Mucosa of descending colon (tissue), 3 donors: ENCODE results near the gene CDCP1. TPM values are rescaled to one million over a fixed set of nuclear protein-coding genes. Genes with fewer than 3 reads are reported as not detected.

ENCODE experiments used
- ATAC-seq: fragments of 200-7000 bp; cut with Tn5 transposase; one replicate; pipeline ENCODE4 v1.9.1; 2020; ENCODE audit warnings: mild to moderate bottlenecking, moderate library complexity
- DNase-seq, 3 donors: peaks; one replicate each; pipeline ENCODE4 v3.0.0-alpha.2; 2020
- H3K36me3 ChIP-seq: fragments of 200-600 bp; one replicate; pipeline ENCODE4 v1.8.0; 2021; ENCODE audit warnings: low read depth, mild to moderate bottlenecking
- H3K4me1 ChIP-seq: fragments of 200-600 bp; one replicate; pipeline ENCODE4 v1.8.0; 2021; ENCODE audit warnings: low read depth, mild to moderate bottlenecking
- H3K4me3 ChIP-seq: fragments of 200-600 bp; one replicate; pipeline ENCODE4 v1.8.0; 2021; ENCODE audit warnings: mild to moderate bottlenecking
- H3K9me3 ChIP-seq: fragments of 200-600 bp; one replicate; pipeline ENCODE4 v1.8.0; 2021; ENCODE audit warnings: mild to moderate bottlenecking
- CTCF ChIP-seq: fragments of 200-600 bp; IDR thresholded peaks from one replicate; pipeline ENCODE4 v1.8.0; 2022; ENCODE audit warnings: antibody characterized with exemption, mild to moderate bottlenecking
- intact Hi-C, 2 donors: fragments of 100-400 bp; cut with DNase I in 1 of 2; cut with micrococcal nuclease in 1 of 2; formaldehyde crosslinking; loops; one replicate each; pipeline versions ENCODE4 v1.11.0 to v1.11.1; 2022; cut with DNase I, micrococcal nuclease
- total RNA-seq, 3 donors: library from RNA; stranded (reverse); fragmentation: NEBNext Ultra II Directional in 2 of 3; extraction: Animal tissue kit (Norgen Biotek cat#: 25700) in 2 of 3; gene quantifications; one replicate each; pipeline versions ENCODE4 v1.2.1 to v1.2.4, GENCODE V29; 2021 to 2023
- donor health status: DM: no; HTN: no; CAD: no; lungs with moderate emphysema.
- donor health status: DM: no; HTN: no; CAD: no.
- donor health status: DM: no; HTN: yes; CAD: no.

The CDCP1 gene
- total RNA-seq, 3 donors from 2014 or later, result 57.6 to 111 (median 87.5) TPM

GRCh38 chr3:45071075-45071474, 75.1 kb downstream of the CDCP1 start:
- DNase-seq (no peak), ATAC-seq (no peak)
- no peaks in the 10 kb centered on the region for H3K36me3 ChIP-seq
- H3K4me1 ChIP-seq, result peaks cover 33% of the 10 kb centered on the region
- no peaks in the 10 kb centered on the region for H3K9me3 ChIP-seq
- no peak overlapping the region for H3K4me3 ChIP-seq
- intact Hi-C loops, result no loop called here
- TF ChIP-seq CTCF, result no peak

DNA sequence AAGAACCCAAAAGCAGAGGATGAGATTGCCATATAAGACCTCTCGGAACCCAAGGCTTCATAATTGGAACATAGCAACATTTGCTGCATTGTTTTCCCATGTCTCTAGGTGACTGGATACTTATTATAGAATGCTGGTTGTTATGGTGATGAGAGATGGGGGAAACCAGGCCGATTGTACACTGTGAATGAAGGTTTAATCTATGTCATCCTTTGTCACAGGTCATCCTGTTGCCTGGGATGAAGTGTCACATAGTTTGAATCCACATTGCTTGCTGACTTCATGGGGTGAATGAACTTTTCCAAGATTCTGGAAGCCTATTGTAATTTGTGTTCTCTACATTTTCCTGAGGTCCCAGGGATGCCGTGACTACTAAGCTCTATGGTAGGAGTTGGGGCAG, 78.2 kb downstream of the CDCP1 start:
- DNase-seq, result no peak
- Histone ChIP-seq H3K4me3 (no peak overlapping the region), H3K36me3 (no peaks in the 10 kb centered on the region), H3K4me1 (peaks cover 49% of the 10 kb centered on the region), H3K9me3 (no peaks in the 10 kb centered on the region)
- ATAC-seq, result no peak
- intact Hi-C loops, result no loop called here
- TF ChIP-seq CTCF, result no peak

DNA sequence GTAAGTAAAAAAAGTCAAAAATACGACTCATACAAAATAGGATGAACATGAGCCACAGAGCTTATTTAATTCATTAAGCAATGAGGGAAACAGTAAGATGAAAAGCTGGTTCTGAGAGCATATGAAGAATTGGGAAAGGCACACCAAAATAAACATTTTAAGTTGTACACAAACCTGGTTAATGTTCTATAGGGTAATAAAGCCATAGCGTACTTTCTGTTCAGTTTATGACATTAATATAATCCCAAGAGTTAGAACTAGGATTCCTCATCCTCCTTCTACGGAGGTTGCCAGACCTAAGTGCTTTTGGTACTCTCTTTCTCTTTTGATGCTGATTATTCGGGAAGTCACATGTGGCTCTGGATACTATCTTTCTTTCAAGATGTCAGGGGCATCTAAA, 78.7 kb downstream of the CDCP1 start:
- peaks cover 49% of the 10 kb centered on the region for H3K4me1 ChIP-seq
- DNase-seq (no peak), ATAC-seq (peak; percentile 79)
- no peak for TF ChIP-seq CTCF
- no peaks in the 10 kb centered on the region for H3K36me3 ChIP-seq
- H3K9me3 ChIP-seq, result no peaks in the 10 kb centered on the region
- no peak overlapping the region for H3K4me3 ChIP-seq
- intact Hi-C loops, result no loop called here

GRCh38 chr3:45066109-45066801, 79.9 kb downstream of the CDCP1 start:
- intact Hi-C loops, result no loop called here
- peak; percentile 66 for ATAC-seq
- Histone ChIP-seq H3K4me1 (peaks cover 49% of the 10 kb centered on the region), H3K36me3 (no peaks in the 10 kb centered on the region), H3K9me3 (no peaks in the 10 kb centered on the region), H3K4me3 (no peak overlapping the region)
- no peak for TF ChIP-seq CTCF
- peak in 1 of 3 donors; percentile 23 for DNase-seq

- peaks cover 49% of the 10 kb centered on the region for H3K4me1 ChIP-seq
- no peak for TF ChIP-seq CTCF
Observed at GRCh38 chr3:45065373-45065720, 80.8 kb downstream of the CDCP1 start.

More at GRCh38 chr3:45065373-45065720, 80.8 kb downstream of the CDCP1 start:
- ATAC-seq, result no peak
- no peak overlapping the region for H3K4me3 ChIP-seq
- no peaks in the 10 kb centered on the region for H3K36me3 ChIP-seq
- no peaks in the 10 kb centered on the region for H3K9me3 ChIP-seq
- DNase-seq, result no peak
- intact Hi-C loops, result no loop called here
